Measurements from ENCODE around the gene CLC.
"Not testable (repeated sequence)": the region's sequence is repeated elsewhere in the genome, so short reads cannot be mapped to it uniquely, and the experiment has no call there.

CLC gene

DNA sequence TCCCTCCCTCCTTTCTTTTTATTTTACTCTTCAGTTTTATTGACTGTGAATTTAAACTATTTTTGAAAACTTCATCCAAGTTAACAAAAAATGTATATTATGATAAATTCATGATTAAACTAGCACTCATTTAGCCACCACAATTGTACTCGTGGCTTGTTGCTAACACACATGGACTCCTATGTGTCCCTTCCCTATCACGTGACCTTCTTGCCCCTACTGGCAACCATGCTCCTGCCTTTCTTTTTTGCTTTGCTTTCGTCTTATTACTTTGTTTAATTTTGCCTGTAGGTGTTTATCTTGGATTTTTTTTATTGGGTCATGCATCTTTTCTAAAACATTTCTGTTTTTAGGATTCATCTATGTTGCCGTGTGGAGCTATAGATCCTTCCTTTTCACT is 8.2 kb downstream of the CLC start:
- no peak for DNase-seq (ENCODE audit: low read depth in 2 of 2)

- DNase-seq (ENCODE audit: low read depth in 2 of 2) = no peak
Measured at GRCh38 chr19:39728040-39728439, 9.8 kb downstream of the CLC start.

- no peak for DNase-seq (ENCODE audit: low read depth in 2 of 2)
Measured at GRCh38 chr19:39727070-39727800, 10.6 kb downstream of the CLC start.

DNA sequence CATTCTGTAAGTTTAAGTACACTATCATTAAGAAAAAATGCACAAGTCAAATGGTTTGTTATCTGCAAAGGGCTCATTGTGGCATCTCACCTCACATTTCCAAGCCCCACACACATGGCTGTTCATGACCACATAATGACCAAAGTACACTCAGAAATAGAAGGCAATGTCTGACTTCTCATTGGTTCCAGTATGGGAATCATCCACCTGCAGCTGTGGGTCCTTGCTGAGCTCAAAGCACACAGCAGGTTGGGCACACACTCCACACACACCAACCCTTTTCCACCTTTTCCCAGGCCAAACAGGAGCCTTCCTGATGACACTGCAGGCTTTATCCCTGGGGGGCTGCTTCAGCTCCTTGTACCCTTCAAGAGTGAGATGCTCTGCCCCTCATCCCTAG is 11.8 kb downstream of the CLC start:
- DNase-seq (ENCODE audit: low read depth in 2 of 2) = no peak

DNA sequence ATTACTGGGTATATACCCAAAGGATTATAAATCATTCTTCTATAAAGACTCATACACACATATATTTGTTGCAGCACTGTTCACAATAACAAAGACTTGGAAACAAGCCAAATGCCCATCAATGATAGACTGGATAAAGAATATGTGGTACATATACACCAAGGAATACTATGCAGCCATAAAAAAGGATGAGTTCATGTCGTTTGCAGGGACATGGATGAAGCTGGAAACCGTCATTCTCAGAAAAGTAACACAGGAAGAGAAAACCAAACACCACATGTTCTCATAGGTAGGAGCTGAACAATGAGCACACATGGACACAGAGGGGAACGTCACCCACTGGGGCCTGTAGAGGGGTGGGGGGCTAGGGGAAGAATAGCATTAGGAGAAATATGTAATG is 17.7 kb downstream of the CLC start:
- not testable (repeated sequence) for DNase-seq (ENCODE audit: low read depth in 2 of 2)

DNA sequence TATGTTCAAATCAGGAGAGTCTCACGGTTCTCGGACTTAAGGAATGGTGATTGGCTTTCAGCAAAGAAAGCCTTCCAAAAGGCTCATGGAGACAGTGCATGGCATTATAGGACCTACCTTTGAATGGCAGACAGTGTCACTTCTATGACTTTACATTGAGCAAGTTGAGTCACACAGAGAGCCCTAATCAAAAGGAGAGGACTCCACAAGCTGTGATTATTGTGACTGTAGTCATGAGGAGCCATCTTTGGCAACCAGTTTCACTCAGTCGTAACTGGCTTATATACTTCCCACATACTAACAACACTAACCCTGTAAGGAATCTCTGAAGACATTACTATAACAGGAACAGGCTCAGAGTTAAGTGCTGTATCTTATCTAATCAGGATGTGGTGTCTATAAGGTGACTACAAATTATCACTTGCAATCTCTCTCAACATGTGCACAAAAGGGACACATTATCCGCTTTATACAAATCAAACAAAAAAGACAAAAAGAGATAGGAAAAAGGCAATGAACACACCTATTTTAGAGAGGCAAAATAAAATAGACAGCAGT is 27.4 kb downstream of the CLC start:
- DNase-seq (ENCODE audit: low read depth in 2 of 2) = no peak

DNA sequence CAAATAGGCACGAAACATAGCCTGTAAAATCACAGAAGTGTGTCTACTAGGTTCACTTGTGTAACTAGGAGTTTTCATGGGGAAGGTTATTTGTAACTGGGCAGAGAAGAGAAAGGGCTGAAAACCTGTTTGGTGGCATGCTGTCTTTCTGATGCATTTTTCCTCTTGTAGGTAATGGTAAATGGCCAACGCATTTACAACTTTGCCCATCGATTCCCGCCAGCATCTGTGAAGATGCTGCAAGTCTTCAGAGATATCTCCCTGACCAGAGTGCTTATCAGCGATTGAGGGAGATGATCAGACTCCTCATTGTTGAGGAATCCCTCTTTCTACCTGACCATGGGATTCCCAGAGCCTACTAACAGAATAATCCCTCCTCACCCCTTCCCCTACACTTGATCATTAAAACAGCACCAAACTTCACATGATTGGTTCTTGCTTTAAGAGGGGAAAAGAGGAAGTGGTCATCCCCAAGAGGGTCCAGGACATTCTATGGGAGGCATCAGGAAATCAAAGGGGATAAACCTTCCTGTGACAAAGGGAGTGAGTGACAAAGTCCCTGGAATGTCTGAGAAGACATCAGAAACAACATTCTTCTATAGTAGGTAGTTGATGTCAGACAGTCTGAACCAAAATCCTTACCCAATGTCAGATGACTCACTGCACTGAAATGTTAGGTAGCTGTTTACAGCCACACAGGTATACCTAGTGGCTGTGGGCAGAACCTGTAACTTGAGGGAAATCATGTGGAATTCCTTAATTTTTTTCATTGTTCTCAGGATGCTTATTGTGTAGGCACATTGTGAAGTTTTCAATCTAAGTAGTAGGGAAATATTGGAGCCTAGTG is 28.6 kb downstream of the CLC start:
- DNase-seq (ENCODE audit: low read depth in 2 of 2) = no peak

DNA sequence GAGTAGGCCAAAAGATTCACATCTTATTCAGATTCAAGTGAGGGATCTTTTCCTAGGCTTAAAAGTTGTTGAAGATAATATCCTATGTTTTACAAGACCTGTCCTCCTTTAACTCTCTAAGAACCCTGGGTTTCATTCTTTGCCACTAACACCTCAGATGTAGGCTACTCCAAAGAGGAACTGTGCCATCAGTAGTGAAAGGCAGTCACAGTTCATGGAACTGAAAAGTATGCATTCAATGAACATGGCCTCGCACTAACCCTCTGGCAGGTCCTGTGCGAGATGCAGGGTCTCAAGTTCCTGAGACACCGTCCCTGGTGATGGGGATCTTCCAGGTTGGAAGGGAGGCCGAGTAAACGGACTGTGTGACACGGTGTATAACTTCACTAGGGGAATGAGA is 29.2 kb downstream of the CLC start:
- DNase-seq (ENCODE audit: low read depth in 2 of 2) = no peak

DNA sequence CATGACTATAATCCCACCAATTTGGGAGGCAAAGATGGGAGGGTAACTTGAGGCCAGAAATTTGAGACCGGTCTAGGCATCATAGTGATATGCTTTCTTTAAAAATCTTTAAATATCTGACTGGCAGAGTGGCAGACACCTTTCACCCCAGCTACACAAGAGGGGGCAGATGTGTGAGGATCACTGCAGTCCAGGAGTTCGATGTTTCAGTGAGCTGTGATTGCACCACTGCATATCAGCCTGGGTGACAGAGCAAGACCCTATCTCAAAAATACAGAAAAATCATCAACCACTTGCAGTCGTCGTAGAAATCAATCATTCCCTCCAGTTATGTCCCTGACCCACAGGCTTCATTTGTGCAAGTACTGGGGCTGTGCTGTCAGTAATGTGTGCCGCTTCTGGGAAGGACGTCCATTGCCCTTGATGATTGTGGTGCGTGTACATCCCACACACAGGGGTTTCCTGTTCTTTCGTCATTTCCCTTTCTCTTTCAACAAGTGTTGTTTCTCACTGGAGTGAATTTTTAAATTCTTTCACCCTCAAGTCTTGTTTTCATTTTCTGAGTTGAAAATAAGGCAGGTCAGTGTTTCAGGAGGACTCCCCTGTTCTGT is 32.1 kb downstream of the CLC start:
- peak; percentile 20 to 26 for DNase-seq (ENCODE audit: low read depth in 2 of 2)

DNA sequence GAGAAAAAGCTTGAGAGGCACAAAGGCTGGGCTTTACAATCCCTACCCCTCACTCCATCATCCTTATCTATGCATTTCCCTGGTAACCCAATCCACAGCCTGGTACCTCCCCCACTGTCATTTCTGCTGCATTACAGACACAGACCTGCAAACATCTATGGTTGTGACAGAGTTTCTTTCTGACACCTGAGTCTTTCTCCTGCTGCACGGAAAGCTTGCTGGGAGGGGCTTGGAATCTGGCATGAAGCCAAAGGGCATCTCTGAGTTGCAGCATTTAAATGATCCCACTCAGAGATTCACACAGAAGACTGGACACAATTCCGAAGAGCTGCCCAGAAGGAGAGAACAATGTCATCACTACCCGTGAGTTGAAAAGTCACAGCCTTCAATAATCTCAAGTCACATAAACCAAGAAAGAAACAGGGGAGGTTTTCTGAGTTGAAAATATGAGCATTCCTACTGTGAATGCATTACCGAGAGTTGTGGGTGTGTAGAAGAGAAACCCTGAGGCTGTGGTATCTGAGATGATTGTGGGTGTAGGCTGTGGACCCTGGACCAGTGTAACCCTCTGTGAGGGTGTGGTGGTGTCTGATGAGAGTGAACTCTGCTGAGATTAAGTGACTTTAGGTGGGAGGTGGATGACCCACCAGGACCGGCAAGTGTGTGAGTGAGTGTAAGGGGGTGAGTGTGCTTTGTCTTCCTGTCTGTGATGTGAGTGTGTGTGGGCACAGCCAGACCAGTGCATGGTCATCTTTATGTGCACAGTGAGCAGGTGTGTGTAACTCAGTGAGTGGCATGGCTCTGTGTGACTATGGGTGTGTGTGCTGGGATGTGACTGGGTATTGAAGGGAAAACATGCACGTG is 33.4 kb downstream of the CLC start, which contains the start of gene LGALS14:
LGALS14 (plus strand) TSS at position 301 of the 864 bp plus-strand sequence; CDS start at position 349, 48 bp downstream.
- peak in 1 of 2 donors; percentile 14 for DNase-seq (ENCODE audit: low read depth in 2 of 2)

DNA sequence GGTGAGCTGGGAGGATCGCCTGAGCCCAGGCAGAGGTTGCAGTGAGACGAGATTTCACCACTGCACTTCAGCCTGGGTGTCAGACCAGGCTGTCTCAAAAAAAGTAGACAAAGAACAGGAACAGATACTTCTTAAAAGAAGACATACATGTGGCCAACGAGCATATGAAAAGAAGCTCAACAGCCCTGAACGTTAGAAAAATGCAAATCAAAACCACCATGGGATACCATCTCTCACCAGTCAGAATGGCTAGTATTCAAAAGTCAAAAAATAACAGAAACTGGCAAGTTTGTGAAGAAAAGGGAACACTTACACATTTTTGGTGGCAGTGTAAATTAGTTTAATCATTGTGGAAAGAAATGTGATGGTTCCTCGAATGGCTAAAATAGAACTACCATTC is 36.5 kb downstream of the CLC start:
- no peak for DNase-seq (ENCODE audit: low read depth in 2 of 2)

DNA sequence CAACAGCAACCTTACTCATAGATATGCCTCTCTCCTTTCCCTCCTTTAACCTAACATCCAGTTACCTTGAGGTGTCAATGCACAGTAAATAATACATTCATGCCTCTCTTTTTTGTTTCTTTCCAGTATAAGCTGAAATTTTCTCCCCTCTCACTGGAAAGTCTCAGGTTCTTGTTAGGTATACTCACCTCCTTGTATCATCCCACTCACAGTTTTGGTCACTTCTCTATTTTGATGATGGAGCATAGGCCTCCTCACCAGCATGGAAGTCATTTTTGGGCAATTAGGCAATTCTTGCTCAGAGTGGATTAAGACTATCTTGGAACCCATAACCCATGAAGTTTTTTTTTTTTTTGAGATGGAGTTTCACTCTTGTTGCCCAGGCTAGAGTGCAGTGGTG is 39.3 kb downstream of the CLC start:
- DNase-seq (ENCODE audit: low read depth in 2 of 2) = no peak

GRCh38 chr19:39696387-39696786 is 41.4 kb downstream of the CLC start:
- no peak for DNase-seq (ENCODE audit: low read depth in 2 of 2)

DNA sequence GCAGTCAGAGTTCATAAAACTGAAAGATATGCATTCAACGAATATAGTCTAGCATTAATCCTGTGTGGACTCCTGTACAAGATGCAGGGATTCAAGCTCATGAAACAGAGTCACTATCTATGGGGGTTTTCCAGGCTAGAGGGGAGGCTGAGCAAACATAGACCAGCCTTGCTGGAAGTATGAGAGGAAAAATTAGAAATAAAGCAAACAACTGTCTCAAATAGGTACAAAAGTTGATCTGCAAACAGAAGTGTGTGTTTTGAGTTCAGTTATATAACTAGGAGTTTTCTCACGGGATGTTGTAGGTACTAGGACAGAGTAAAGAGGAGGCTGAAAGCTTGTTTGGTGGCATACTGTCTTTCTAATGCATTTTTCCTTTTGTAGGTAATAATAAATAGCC is 42.1 kb downstream of the CLC start:
- DNase-seq (ENCODE audit: low read depth in 2 of 2) = no peak

GRCh38 chr19:39692822-39693221 is 45.0 kb downstream of the CLC start:
- no peak for DNase-seq (ENCODE audit: low read depth in 2 of 2)

DNA sequence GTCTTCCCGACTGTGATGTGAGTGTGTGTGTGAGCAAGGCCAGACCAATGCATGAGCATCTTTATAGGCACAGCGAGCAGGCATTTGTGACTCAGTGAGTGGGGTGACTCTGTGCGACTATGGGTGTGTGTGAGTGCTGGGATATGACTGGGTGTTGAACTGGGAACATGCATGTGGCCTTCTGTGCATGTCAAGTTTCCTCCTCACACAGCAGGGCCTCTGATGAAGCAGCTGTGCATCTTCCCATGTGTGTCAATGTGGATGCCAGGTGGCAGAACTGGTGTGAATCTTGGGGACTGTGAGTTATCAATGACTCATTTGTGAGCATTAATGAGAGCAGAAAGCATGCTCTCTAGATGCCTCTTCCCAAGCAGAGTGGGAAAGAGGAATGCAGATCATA is 45.7 kb downstream of the CLC start:
- no peak for DNase-seq (ENCODE audit: low read depth in 2 of 2)

DNA sequence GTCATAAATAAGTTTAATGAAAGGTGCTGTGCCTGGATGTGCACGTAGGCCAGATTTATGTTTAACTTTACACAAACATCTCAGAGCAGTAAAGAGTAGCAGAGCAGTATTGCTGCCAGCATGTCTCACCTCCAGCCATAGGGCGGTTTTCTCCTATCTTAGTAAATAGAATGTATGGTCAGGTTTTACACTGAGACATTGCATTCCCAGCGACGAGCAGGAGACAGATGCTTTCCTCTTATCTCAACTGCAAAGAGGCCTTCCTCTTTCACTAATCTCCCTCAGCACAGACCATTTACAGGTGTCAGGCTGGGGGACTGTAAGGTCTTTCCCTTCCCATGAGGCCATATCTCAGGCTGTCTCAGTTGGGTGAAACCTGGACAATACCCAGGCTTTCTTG is 49.2 kb downstream of the CLC start:
- not testable (repeated sequence) for DNase-seq (ENCODE audit: low read depth in 2 of 2)

DNA sequence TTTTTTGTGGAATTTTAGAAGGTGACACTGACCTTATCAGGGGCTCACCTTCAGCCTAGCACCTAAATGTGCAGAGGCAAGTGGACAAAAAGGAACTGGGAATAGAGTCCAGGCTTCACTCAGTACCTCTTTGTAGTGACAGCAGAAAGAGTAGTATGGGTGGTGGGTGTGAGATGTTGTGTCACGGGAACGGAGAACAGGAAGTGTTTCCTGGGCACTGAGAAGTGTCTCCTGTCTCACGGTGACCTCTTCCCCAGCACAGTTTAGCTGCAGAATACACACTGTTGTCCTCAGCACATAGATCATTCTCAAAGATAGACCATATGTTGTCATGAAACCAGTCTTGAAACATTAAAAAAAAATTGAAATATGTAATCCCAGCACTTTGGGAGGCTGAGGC is 51.1 kb downstream of the CLC start:
- DNase-seq (ENCODE audit: low read depth in 2 of 2) = no peak

- DNase-seq (ENCODE audit: low read depth in 2 of 2) = no peak
Measured at GRCh38 chr19:39684267-39684666, 53.6 kb downstream of the CLC start.

- DNase-seq (ENCODE audit: low read depth in 2 of 2) = no peak
Measured at GRCh38 chr19:39681416-39681815, 56.4 kb downstream of the CLC start.
